NCI-H526 (cell line): ENCODE data around the gene MAU2.

Experiments
- DNase-seq, 2 experiments: peaks; one replicate each; lab custom pipeline; 2025; lab: John Stamatoyannopoulos, UW

Gene MAU2

GRCh38 chr19:19320361-19321140 lies at the start of gene MAU2, which contains the start of gene SUGP1:
Gene MAU2, plus strand, starts transcription at chr19:19320829. Its CDS starts 31 bp downstream, at chr19:19320860.
Gene SUGP1, minus strand, starts transcription at chr19:19320509. Its CDS starts 13 bp downstream, at chr19:19320496.
- DNase-seq, result peak; percentile 84 to 92

GRCh38 chr19:19271828-19272599 lies 48.6 kb upstream of the MAU2 start:
- no peak for DNase-seq

DNA sequence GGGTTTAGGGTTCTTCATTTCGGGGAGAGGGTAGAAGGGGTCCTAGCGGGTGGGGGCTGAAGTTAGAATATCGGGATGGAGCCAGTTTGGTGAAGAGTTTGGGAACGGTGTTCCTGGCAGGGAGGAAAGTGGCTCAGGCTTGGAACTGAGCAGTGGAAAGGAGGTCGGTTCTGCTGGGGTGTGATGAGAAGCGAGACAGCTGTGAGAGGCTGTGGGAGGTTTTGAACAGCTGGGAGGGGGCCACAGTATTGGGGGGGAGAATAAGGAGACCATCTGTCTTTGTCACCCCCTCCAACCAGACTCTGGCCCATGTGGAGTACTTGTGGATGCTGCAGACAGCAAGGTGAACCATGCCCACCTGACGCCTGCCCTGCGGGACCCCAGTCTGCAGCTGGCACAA lies 46.5 kb upstream of the MAU2 start:
- DNase-seq, result no peak

DNA sequence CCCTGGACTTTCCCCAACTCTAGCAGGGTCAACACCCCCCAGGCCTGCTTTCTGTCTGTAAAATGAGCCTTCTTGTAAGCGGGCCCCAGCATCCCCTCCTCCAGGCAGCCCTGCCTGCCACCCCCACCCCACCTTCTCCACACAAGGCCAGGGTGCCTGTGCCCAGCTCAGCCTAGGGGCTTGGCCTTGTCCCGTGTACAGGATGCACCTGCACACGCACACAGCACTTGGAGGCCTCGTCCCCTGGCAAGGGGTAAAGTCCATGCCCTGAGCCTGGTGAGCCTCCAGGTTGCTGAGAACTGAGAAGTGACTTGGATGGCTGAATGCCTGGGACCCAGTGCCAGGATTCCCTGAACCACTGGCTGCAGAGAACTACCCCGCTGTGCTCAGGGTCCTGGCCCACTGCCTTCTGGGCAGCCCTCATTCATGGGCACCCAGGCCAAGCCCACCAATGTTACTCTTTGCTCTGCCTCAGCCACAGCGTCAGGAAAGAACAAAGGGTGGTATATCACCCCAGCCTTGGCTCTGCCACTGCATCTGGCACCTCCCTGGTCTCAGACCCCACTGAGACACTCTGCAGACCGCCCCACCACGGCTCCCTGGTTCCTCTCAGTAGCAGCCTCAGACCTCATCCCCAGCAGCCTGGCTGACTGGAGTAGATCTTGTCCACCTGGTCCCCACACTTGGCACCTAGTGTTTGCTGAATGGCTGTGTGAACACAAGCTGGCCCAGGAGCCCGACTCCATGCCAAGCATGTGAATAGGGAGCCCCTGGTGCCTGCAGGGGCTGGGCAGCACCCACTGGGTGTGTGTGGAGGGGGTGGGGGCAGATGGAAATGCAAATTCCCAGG lies 45.7 kb upstream of the MAU2 start:
- no peak for DNase-seq

- DNase-seq, result no peak
Measured at GRCh38 chr19:19276386-19276785, 44.2 kb upstream of the MAU2 start.

DNA sequence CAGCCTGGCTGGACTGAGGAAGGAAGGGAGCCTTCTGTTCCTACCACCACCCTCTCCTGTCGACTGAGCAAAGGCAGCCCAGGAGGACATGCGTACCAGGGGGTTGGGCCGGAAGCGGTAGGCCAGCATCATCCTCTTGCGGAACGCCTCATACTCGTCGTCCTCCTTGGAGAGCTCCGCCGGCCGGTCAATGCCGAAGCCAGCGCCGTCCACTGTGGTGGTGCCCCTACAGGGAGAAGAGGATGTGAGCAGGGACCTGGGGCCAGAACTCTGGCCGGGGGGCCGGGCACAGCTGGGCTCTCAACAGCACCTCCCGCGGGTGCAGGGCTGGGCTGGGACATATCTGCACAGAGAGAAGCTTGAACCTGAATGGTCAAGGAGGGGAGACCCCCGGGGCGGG lies 43.8 kb upstream of the MAU2 start:
- no peak for DNase-seq

DNA sequence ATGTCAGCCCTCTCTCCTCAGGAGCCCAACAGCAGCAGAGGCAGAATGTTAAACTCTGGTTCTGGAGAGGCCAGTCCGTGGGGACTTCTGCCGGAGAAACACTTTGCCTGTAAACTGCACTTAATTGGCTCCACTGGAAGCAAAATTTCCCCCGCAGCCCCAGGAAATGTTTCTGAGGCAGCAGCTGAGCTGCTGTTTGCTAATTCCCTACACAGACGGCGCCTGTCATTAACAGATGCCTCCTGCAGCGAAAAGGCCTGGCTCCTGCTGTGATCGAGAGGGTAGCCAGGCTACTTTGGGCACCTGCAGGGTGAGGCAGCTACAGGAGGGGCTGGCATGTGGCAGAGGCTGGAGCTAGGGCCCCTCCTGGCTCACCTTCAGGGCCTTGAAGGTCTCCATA lies 42.3 kb upstream of the MAU2 start:
- no peak for DNase-seq

DNA sequence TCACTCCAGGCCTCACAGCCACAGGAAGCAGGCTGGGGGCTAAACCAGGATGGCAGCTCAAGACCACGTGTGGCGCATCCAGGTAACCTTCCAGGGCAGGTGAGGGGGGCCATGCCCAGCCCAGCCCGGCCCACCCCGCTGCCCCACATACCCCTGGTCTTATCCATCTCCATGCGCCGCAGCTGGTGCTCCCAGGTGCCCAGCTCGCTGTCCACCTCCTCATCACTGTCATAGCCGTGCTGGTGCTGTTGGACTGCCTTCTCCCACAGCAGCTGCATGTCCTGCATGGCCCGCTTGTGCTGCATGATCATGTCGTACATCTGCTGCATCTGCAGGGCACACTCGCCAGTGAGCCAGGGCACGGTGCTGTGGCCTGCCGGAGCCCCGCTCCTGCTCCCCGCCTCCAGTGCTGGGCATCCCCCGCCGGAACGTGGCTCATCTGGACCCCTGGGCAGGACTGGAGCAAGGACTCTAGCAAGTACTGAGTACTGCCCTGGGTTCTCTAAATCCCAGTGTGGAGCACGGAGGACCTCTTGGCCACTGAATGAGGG lies 41.5 kb upstream of the MAU2 start:
- no peak for DNase-seq

GRCh38 chr19:19279853-19280252 lies 40.8 kb upstream of the MAU2 start:
- no peak for DNase-seq

GRCh38 chr19:19280561-19280960 lies 40.1 kb upstream of the MAU2 start:
- DNase-seq, result no peak

GRCh38 chr19:19285686-19286085 lies 34.9 kb upstream of the MAU2 start:
- no peak for DNase-seq

- DNase-seq, result no peak
Measured at GRCh38 chr19:19292607-19293006, 28.0 kb upstream of the MAU2 start.

DNA sequence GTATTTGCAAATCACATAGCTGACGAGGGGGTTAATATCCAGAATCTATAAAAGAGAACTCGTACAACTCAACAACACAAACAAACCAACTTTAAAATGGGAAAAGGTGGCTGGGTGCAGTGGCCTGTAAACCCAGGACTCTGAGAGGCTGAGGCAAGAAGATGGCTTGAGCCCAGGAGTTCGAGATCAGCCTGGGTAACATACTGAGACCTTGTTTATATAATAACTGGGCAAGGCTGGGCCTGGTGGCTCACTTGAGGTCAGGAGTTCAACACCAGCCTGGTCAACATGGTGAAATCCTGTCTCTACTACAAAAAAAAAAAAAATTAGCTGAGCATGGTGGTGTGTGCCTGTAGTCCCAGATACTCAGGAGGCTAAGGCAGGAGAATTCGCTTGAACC lies 25.7 kb upstream of the MAU2 start:
- DNase-seq, result no peak

- no peak for DNase-seq
Measured at GRCh38 chr19:19296953-19297689, 23.5 kb upstream of the MAU2 start.

- DNase-seq, result no peak
Measured at GRCh38 chr19:19297759-19298158, 22.9 kb upstream of the MAU2 start.

DNA sequence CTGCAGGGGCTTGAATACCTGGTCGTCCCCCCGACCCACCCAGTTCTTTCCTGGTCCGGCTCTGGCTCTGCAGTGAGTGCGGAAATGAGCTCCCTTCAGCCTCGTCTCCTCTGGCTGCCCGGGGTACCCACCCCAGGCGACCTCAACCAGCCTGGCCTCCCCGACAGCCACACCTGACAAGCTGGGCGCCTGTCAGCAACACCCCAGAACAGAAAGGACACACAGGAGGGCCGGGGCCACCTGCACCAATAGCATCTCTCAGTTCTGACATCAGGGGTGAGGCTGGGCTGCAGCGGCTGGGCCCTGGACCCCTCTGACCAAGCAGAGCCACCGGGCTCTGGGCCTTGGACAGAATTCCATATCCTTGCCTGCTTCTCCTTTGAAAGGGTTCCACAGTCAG lies 20.0 kb upstream of the MAU2 start:
- DNase-seq, result no peak

DNA sequence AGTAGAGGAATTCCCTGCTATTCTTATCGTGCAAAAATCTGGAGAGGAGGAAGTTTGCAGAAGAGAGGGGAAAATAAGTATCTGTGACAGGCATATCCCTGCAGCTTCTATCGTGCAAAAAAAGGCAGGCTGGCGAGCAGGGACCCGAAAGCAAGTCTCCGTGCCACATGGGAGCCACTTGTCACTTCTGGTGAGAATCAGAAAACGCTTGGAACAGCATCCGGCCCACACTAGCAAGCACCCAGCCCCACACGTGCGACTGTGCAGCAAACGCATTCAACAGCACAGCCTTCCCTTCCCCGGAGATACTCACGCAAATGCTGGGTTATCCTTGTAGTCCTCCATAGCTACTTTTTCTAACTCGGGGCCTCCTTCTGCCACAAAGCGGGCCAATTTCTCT lies 17.2 kb upstream of the MAU2 start:
- no peak for DNase-seq

DNA sequence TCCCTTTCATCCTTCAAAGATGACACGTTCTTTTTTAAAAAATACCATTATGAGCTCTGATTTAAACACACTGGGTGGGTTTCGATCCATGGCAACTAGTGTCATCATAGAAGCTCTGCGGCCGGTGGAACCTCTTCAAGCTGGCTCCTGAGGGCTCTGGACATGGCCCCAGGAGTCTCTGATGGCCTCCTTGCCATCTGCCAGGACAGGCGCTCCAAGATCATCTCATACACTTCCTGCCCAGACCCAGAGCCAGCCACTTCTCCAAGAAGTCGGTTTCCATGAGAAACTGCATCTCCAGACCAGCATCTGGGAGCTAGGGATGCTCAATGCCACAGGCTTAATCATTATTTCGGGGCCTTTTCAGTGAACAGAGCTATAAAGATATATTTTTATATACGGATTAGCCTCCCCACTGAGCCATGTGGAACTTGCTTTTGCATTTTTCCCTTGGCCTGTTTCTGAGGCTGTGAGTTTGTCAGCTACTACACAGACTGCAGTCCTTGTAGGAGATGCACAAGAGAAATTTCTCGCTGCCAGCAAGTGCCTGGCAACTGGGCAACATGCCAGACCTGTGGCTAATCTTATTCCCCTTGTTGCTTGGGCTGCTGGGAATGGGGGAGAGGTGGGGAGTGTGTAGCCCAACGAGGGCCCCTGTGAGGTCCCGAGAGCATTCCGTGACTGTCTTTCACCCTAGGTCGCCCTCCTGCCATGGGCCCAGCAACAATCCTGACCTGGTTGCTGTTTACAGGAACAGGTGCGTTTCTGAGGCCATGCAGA lies 16.3 kb upstream of the MAU2 start:
- DNase-seq, result no peak

DNA sequence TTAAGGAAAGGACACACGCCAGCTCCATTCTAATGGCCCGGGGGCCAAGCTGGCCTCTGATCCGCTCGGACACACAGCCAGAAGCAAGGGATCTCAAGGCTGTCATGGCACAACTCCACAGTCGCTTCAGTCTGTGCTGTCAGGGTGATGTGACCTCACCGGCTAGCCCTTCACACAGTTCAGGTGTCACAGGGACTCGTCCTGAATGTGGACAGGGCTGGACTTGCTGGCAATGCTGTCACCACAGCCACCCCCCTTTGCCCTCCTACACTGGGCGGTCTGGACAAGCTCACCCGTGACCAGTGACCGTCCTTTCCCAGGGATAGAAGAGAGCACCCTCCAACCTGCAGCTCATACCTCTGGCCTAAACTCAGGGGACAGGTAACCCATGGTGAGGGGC lies 15.6 kb upstream of the MAU2 start:
- DNase-seq, result no peak

GRCh38 chr19:19305696-19306095 lies 14.9 kb upstream of the MAU2 start:
- no peak for DNase-seq

- no peak for DNase-seq
Measured at GRCh38 chr19:19306191-19306590, 14.4 kb upstream of the MAU2 start.
